ENCODE data around the gene BUD31. TPM values are rescaled to one million over a fixed set of nuclear protein-coding genes. Genes with fewer than 3 reads are reported as not detected.

Gene BUD31
- total and polyA plus RNA-seq, 2 of the 4 experiments (the other 2 are of a cell fraction), result 72.6 to 97.2 TPM

DNA sequence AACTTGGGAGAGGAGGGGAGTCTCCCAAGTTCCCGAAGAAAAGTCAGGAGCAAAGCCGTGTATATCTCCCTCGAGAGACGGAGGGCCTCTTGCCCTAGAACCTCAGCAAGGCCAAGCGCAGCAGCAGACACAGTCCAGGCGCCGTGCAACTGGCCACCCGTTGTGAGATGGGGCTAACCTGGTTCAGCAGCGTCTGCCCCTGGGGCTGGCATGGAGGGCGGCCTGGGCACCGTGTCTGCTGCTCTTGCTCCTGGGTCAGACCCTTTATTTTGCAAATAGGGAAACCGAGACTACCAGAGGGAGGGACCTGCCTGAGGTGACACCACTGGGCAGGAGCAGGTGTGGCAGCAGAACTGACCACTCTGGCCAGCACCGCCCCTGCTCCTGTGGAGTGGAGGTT, 43.8 kb downstream of the BUD31 start:
- intact Hi-C loops (cut with micrococcal nuclease) (no loop called here), in situ Hi-C loops (cut with MboI; ENCODE audit: low sequenced_read_pairs) (no loop called here), dilution Hi-C loops (cut with HindIII; ENCODE audit: low sequenced_read_pairs, unreplicated experiment) (no loop called here)
- Histone ChIP-seq H3K9me1 (ENCODE audit: insufficient read depth, low read length) (no peaks in the 10 kb centered on the region), H3K4me3 (ENCODE audit: insufficient read depth, low read depth, low read length) (no peak overlapping the region), H2BK120ac (ENCODE audit: low read depth, low read length) (no peak overlapping the region), H2BK15ac (ENCODE audit: low read depth, low read length) (no peak overlapping the region), H2AFZ (replicated peaks; ENCODE audit: low read length, poor library complexity) (no peak overlapping the region), H3K9ac (ENCODE audit: low read depth, low read length) (no peak overlapping the region), H2AK9ac (replicated peaks; ENCODE audit: low read depth, low read length, poor library complexity) (no peak overlapping the region), H3K27me3 (ENCODE audit: control insufficient read depth, insufficient read depth, low read length) (no peaks in the 10 kb centered on the region), H3K14ac (replicated peaks; ENCODE audit: low read depth, low read length) (no peak overlapping the region), H3K4me2 (ENCODE audit: low read depth, low read length) (no peak overlapping the region), H4K20me1 (ENCODE audit: insufficient read depth, low read length) (peaks cover 48% of the 10 kb centered on the region), H3K56ac (ENCODE audit: extremely low read depth, insufficient read depth, low read length) (no peak overlapping the region), H2BK5ac (ENCODE audit: low read depth, low read length, poor library complexity, severe bottlenecking) (no peak overlapping the region), H3K36me3 (ENCODE audit: control insufficient read depth, insufficient read depth, low read length) (peaks cover 90% of the 10 kb centered on the region), H4K91ac (ENCODE audit: insufficient read depth, low read depth, low read length) (no peak overlapping the region), H3K23ac (ENCODE audit: low read depth, low read length) (no peak overlapping the region), H3K4me1 (ENCODE audit: control insufficient read depth, insufficient read depth, low read length) (no peaks in the 10 kb centered on the region), H2AK5ac (ENCODE audit: low read depth, low read length) (no peak overlapping the region), H3K27ac (ENCODE audit: insufficient read depth, low read length) (no peak overlapping the region), H3K18ac (ENCODE audit: low read depth, low read length) (no peak overlapping the region), H3K9me3 (ENCODE audit: control insufficient read depth, insufficient read depth, low read length) (no peaks in the 10 kb centered on the region), H2BK20ac (ENCODE audit: low read depth, low read length) (no peak overlapping the region), H3K4ac (ENCODE audit: low read depth, low read length) (no peak overlapping the region), H4K5ac (ENCODE audit: low read depth, low read length) (no peak overlapping the region), H3K79me1 (ENCODE audit: low read depth in 1 of 2, low read length in 2 of 2) (peaks cover 15 to 69% of the 10 kb centered on the region in 2 experiments), H4K8ac (ENCODE audit: low read depth in 2 of 2, low read length in 2 of 2) (no peak overlapping the region)
- TF ChIP-seq CEBPB (IDR thresholded peaks at IDR 0.05; ENCODE audit: low read depth, low read length) (no peak), RAD21 (IDR thresholded peaks at IDR 0.05; ENCODE audit: low read length) (no peak), CHD1 (IDR thresholded peaks at IDR 0.05; ENCODE audit: low read depth, low read length) (no peak), NFE2L2 (IDR thresholded peaks at IDR 0.05; ENCODE audit: low read depth, low read length) (no peak), MAFK (IDR thresholded peaks at IDR 0.05; ENCODE audit: low read depth, low read length) (no peak), FOS (IDR thresholded peaks at IDR 0.05; ENCODE audit: low read depth, low read length) (no peak), SMC3 (IDR thresholded peaks at IDR 0.05; ENCODE audit: low read depth, low read length) (no peak), RFX5 (IDR thresholded peaks at IDR 0.05; ENCODE audit: low read depth, low read length) (no peak), POLR2A (IDR thresholded peaks at IDR 0.05; ENCODE audit: low read depth, low read length) (no peak), RCOR1 (IDR thresholded peaks at IDR 0.05; ENCODE audit: insufficient replicate concordance, low read length) (no peak), BHLHE40 (IDR thresholded peaks at IDR 0.05; ENCODE audit: low read depth, low read length) (no peak)
- TF ChIP-seq, protein P1, sequence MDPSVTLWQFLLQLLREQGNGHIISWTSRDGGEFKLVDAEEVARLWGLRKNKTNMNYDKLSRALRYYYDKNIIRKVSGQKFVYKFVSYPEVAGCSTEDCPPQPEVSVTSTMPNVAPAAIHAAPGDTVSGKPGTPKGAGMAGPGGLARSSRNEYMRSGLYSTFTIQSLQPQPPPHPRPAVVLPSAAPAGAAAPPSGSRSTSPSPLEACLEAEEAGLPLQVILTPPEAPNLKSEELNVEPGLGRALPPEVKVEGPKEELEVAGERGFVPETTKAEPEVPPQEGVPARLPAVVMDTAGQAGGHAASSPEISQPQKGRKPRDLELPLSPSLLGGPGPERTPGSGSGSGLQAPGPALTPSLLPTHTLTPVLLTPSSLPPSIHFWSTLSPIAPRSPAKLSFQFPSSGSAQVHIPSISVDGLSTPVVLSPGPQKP (IDR thresholded peaks at IDR 0.05; ENCODE audit: borderline replicate concordance, low read depth, low read length), result no peak
- TF ChIP-seq, protein P2, sequence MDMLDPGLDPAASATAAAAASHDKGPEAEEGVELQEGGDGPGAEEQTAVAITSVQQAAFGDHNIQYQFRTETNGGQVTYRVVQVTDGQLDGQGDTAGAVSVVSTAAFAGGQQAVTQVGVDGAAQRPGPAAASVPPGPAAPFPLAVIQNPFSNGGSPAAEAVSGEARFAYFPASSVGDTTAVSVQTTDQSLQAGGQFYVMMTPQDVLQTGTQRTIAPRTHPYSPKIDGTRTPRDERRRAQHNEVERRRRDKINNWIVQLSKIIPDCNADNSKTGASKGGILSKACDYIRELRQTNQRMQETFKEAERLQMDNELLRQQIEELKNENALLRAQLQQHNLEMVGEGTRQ (IDR thresholded peaks at IDR 0.05; ENCODE audit: low read depth, low read length), result no peak
- TF ChIP-seq, protein P3, sequence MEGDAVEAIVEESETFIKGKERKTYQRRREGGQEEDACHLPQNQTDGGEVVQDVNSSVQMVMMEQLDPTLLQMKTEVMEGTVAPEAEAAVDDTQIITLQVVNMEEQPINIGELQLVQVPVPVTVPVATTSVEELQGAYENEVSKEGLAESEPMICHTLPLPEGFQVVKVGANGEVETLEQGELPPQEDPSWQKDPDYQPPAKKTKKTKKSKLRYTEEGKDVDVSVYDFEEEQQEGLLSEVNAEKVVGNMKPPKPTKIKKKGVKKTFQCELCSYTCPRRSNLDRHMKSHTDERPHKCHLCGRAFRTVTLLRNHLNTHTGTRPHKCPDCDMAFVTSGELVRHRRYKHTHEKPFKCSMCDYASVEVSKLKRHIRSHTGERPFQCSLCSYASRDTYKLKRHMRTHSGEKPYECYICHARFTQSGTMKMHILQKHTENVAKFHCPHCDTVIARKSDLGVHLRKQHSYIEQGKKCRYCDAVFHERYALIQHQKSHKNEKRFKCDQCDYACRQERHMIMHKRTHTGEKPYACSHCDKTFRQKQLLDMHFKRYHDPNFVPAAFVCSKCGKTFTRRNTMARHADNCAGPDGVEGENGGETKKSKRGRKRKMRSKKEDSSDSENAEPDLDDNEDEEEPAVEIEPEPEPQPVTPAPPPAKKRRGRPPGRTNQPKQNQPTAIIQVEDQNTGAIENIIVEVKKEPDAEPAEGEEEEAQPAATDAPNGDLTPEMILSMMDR (conservative IDR thresholded peaks at IDR 0.05; ENCODE audit: low read depth, low read length), result no peak
- POLR2A ChIA-PET (ENCODE audit: unreplicated experiment), result no interaction called here
- no TSS peak for BruUV-seq (replicated peaks)
- CTCF ChIA-PET, result no interaction called here
- DNase-seq (no peak), ATAC-seq (ENCODE audit: low read depth) (no peak)
- WGBS, 2 experiments (ENCODE audit: extremely low coverage in 2 of 2, insufficient read length in 1 of 2), result 90% methylated on average over 12 of the region's 13 CpGs; no CpG with 5 or more reads in 1 of the 2 experiments

Data from IMR-90 (cell line).